ENCODE data around the gene ZNF431.

DNA sequence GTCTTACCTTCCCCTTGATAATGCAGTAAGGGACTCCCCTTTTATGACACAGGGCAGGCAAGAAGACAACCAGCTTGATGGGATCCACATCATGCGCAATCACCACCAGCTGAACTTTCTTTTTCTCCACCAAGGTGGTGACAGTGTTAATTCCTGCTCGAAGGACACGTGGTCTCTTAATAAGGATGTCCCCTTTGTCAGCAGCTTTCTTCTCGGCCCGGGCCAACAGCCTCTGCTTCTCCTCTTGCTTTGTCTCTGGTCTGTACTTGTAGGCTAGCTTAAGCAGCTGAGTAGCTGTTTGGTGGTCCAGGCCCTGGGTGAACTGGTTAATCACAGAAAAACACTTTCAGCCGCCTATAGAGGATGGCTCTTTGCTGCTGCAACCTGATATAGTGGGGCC lies 8.0 kb downstream of the ZNF431 start:
- TF ChIP-seq, protein P1, sequence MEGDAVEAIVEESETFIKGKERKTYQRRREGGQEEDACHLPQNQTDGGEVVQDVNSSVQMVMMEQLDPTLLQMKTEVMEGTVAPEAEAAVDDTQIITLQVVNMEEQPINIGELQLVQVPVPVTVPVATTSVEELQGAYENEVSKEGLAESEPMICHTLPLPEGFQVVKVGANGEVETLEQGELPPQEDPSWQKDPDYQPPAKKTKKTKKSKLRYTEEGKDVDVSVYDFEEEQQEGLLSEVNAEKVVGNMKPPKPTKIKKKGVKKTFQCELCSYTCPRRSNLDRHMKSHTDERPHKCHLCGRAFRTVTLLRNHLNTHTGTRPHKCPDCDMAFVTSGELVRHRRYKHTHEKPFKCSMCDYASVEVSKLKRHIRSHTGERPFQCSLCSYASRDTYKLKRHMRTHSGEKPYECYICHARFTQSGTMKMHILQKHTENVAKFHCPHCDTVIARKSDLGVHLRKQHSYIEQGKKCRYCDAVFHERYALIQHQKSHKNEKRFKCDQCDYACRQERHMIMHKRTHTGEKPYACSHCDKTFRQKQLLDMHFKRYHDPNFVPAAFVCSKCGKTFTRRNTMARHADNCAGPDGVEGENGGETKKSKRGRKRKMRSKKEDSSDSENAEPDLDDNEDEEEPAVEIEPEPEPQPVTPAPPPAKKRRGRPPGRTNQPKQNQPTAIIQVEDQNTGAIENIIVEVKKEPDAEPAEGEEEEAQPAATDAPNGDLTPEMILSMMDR (IDR thresholded peaks at IDR 0.05; ENCODE audit: insufficient read depth, low read length), result no peak
- TF ChIP-seq, protein P2, sequence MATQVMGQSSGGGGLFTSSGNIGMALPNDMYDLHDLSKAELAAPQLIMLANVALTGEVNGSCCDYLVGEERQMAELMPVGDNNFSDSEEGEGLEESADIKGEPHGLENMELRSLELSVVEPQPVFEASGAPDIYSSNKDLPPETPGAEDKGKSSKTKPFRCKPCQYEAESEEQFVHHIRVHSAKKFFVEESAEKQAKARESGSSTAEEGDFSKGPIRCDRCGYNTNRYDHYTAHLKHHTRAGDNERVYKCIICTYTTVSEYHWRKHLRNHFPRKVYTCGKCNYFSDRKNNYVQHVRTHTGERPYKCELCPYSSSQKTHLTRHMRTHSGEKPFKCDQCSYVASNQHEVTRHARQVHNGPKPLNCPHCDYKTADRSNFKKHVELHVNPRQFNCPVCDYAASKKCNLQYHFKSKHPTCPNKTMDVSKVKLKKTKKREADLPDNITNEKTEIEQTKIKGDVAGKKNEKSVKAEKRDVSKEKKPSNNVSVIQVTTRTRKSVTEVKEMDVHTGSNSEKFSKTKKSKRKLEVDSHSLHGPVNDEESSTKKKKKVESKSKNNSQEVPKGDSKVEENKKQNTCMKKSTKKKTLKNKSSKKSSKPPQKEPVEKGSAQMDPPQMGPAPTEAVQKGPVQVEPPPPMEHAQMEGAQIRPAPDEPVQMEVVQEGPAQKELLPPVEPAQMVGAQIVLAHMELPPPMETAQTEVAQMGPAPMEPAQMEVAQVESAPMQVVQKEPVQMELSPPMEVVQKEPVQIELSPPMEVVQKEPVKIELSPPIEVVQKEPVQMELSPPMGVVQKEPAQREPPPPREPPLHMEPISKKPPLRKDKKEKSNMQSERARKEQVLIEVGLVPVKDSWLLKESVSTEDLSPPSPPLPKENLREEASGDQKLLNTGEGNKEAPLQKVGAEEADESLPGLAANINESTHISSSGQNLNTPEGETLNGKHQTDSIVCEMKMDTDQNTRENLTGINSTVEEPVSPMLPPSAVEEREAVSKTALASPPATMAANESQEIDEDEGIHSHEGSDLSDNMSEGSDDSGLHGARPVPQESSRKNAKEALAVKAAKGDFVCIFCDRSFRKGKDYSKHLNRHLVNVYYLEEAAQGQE (IDR thresholded peaks at IDR 0.05; ENCODE audit: insufficient replicate concordance, low read depth), result no peak
- TF ChIP-seq POLR2AphosphoS5 (IDR thresholded peaks at IDR 0.05; ENCODE audit: low read depth), result no peak
